ENCODE data around the gene PPP2R5E.
"Not testable (repeated sequence)": the region's sequence is repeated elsewhere in the genome, so short reads cannot be mapped to it uniquely, and the experiment has no call there.

The PPP2R5E gene

GRCh38 chr14:63371613-63372012, 171.6 kb downstream of the PPP2R5E start:
- DNase-seq (ENCODE audit: low read depth): not testable (repeated sequence)

GRCh38 chr14:63371033-63371432, 172.1 kb downstream of the PPP2R5E start:
- no peak for DNase-seq (ENCODE audit: low read depth)

GRCh38 chr14:63367742-63368364, 175.3 kb downstream of the PPP2R5E start:
- no peak for DNase-seq (ENCODE audit: low read depth)

- DNase-seq (ENCODE audit: low read depth): no peak
These were observed 180.8 kb downstream of the PPP2R5E start for GRCh38 chr14:63362389-63362819.

GRCh38 chr14:63361790-63362189, 181.4 kb downstream of the PPP2R5E start:
- DNase-seq (ENCODE audit: low read depth): no peak

GRCh38 chr14:63357841-63358240, 185.3 kb downstream of the PPP2R5E start:
- DNase-seq (ENCODE audit: low read depth): no peak

GRCh38 chr14:63345826-63346225, 197.4 kb downstream of the PPP2R5E start:
- no peak for DNase-seq (ENCODE audit: low read depth)

GRCh38 chr14:63344336-63344735, 198.8 kb downstream of the PPP2R5E start:
- DNase-seq (ENCODE audit: low read depth): no peak

- no peak for DNase-seq (ENCODE audit: low read depth)
These were observed 199.3 kb downstream of the PPP2R5E start for GRCh38 chr14:63343878-63344277.

GRCh38 chr14:63342371-63342770, 200.8 kb downstream of the PPP2R5E start:
- no peak for DNase-seq (ENCODE audit: low read depth)

- DNase-seq (ENCODE audit: low read depth): no peak
These were observed 214.1 kb downstream of the PPP2R5E start for GRCh38 chr14:63328787-63329737.

- DNase-seq (ENCODE audit: low read depth): no peak
These were observed 216.3 kb downstream of the PPP2R5E start for GRCh38 chr14:63326840-63327239.

- DNase-seq (ENCODE audit: low read depth): no peak
These were observed 220.1 kb downstream of the PPP2R5E start for GRCh38 chr14:63322897-63323573.

GRCh38 chr14:63322472-63322871, 220.7 kb downstream of the PPP2R5E start:
- DNase-seq (ENCODE audit: low read depth): no peak
